ENCODE results near the gene SLC22A12. TPM values are rescaled to one million over a fixed set of nuclear protein-coding genes. Genes with fewer than 3 reads are reported as not detected.

The SLC22A12 gene
- total RNA-seq, 1 experiment from 2014 or later = not detected

DNA sequence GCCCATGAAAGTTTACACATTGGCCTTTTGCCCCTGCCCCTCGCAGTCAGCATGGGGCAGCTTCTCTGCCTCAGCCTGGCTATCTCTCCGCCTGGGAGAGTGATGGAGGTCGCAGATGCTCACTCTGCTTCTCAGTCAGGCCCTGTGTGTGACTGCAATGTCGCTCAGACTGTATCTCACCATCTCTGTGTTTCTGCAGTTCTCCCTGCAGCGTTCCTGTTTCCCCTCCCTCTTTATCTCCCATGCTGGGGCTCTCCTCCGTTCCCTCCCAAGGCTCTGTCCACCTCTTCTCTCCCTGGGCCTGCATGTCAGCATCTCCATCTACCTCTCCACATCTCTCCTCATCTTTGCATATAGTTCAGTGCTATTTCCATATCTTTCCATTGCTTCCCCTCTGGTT lies 38.1 kb downstream of the SLC22A12 start:
- Histone ChIP-seq H3K4me3 (ENCODE audit: low read length) (no peak overlapping the region), H3K79me2 (ENCODE audit: low read length) (no peaks in the 10 kb centered on the region), H3K27ac (ENCODE audit: low read length) (no peak overlapping the region), H3K9ac (ENCODE audit: low read length) (no peak overlapping the region), H2AFZ (ENCODE audit: low read length) (no peak overlapping the region), H3K27me3 (ENCODE audit: low read length) (peaks cover 38% of the 10 kb centered on the region), H4K20me1 (ENCODE audit: low read length) (no peaks in the 10 kb centered on the region), H3K36me3 (ENCODE audit: low read depth, low read length) (no peaks in the 10 kb centered on the region), H3K4me2 (ENCODE audit: low read length) (no peak overlapping the region), H3K9me2 (replicated peaks; ENCODE audit: low read length) (no peaks in the 10 kb centered on the region), H3K9me3 (ENCODE audit: low read length) (no peaks in the 10 kb centered on the region), H3F3A (ENCODE audit: low read length, unreplicated experiment) (no peaks in the 10 kb centered on the region), H3K4me1 (ENCODE audit: insufficient read depth, low read length) (no peaks in the 10 kb centered on the region)
- CTCF ChIA-PET = no interaction called here
- DNase-seq (no peak), ATAC-seq (no peak)
- intact Hi-C loops (cut with micrococcal nuclease) = no loop called here
- BruUV-seq (replicated peaks) = no TSS peak
- POLR2A ChIA-PET (ENCODE audit: unreplicated experiment) = no interaction called here
- TF ChIP-seq EZH2 (IDR thresholded peaks at IDR 0.05; ENCODE audit: low read length, unreplicated experiment) = no peak
- TF ChIP-seq EZH2phosphoT487 (IDR thresholded peaks at IDR 0.05; ENCODE audit: borderline replicate concordance, low read length) = no peak
- TF ChIP-seq, protein P1, sequence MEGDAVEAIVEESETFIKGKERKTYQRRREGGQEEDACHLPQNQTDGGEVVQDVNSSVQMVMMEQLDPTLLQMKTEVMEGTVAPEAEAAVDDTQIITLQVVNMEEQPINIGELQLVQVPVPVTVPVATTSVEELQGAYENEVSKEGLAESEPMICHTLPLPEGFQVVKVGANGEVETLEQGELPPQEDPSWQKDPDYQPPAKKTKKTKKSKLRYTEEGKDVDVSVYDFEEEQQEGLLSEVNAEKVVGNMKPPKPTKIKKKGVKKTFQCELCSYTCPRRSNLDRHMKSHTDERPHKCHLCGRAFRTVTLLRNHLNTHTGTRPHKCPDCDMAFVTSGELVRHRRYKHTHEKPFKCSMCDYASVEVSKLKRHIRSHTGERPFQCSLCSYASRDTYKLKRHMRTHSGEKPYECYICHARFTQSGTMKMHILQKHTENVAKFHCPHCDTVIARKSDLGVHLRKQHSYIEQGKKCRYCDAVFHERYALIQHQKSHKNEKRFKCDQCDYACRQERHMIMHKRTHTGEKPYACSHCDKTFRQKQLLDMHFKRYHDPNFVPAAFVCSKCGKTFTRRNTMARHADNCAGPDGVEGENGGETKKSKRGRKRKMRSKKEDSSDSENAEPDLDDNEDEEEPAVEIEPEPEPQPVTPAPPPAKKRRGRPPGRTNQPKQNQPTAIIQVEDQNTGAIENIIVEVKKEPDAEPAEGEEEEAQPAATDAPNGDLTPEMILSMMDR (conservative IDR thresholded peaks at IDR 0.05; ENCODE audit: low read depth, low read length) = no peak

DNA sequence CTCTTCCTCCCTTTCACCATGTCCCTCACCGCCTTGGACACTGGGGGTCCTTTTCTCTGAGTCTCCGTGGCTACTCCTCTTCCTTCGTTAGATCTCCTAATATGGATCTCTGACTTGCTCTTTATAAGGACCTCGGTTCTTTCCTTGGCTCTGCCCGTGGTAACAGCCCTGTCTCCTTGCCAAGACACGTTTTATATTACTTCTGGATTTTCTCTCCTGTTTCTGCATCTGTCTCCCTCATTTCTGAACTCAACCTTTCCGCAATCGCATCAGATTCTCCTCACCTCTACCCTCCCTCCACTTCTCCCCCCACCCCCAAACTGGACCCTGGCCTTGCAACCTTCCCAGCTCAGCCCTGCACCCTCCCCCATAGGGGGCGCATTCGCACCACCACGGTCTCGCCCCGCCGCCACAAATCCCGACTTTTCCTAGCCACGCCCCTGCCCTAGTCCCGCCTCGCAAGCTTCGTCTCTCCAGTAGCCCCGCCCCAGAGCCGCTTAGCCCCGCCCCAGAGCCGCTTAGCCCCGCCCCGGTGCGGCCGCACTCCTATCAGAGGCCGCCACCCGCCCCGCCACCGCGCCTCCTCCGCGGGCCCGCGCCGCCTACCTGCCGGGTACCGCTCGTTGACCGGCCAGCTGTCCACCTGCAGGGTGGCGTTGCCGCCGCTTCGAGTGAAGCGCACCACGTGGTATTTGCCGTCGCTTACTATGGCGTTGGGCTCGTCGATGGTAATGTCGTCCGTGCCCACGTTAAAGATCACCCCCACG lies 39.0 kb downstream of the SLC22A12 start:
- DNase-seq = no peak
- no TSS peak for BruUV-seq (replicated peaks)
- Histone ChIP-seq H3K9me2 (replicated peaks; ENCODE audit: low read length) (no peaks in the 10 kb centered on the region), H3K27me3 (ENCODE audit: low read length) (peaks cover 30% of the 10 kb centered on the region), H3K4me2 (ENCODE audit: low read length) (no peak overlapping the region), H2AFZ (ENCODE audit: low read length) (no peak overlapping the region), H3K36me3 (ENCODE audit: low read depth, low read length) (no peaks in the 10 kb centered on the region), H3K9me3 (ENCODE audit: low read length) (no peaks in the 10 kb centered on the region), H3K27ac (ENCODE audit: low read length) (no peak overlapping the region), H3K79me2 (ENCODE audit: low read length) (no peaks in the 10 kb centered on the region), H3K9ac (ENCODE audit: low read length) (no peak overlapping the region), H3K4me3 (ENCODE audit: low read length) (no peak overlapping the region), H3F3A (ENCODE audit: low read length, unreplicated experiment) (no peaks in the 10 kb centered on the region), H4K20me1 (ENCODE audit: low read length) (no peaks in the 10 kb centered on the region), H3K4me1 (ENCODE audit: insufficient read depth, low read length) (no peaks in the 10 kb centered on the region)
- TF ChIP-seq EZH2phosphoT487 (IDR thresholded peaks at IDR 0.05; ENCODE audit: borderline replicate concordance, low read length) (no peak), EZH2 (IDR thresholded peaks at IDR 0.05; ENCODE audit: low read length, unreplicated experiment) (no peak)
- TF ChIP-seq, protein P1 (conservative IDR thresholded peaks at IDR 0.05; ENCODE audit: low read depth, low read length) = no peak; the same call in 1 of the 2 replicates
- ATAC-seq = no peak
- POLR2A ChIA-PET (ENCODE audit: unreplicated experiment) = no interaction called here
- intact Hi-C loops (cut with micrococcal nuclease) = no loop called here
- CTCF ChIA-PET = no interaction called here

DNA sequence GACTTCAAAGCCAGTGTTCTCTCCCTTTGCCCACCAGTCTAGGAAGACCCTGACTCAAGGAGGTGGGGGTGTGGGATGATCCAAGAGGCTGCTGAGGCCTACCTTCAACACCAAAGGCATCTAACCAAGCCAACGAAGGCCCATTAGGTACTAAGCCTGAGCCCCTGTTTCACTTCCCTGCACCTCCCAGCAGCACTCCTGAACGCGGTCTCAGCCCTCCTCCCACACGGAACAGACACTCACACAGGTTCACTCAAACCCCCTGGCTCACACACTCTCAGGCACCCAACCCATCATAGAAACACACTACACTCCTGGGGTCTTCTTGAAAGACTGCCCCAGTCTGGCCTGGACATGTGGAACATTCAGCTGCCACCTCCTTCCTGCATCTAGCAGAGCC lies 40.7 kb downstream of the SLC22A12 start:
- Histone ChIP-seq H3K9me2 (replicated peaks; ENCODE audit: low read length) (no peaks in the 10 kb centered on the region), H3K4me1 (ENCODE audit: insufficient read depth, low read length) (no peaks in the 10 kb centered on the region), H3F3A (ENCODE audit: low read length, unreplicated experiment) (no peaks in the 10 kb centered on the region), H3K27ac (ENCODE audit: low read length) (no peak overlapping the region), H4K20me1 (ENCODE audit: low read length) (no peaks in the 10 kb centered on the region), H3K4me3 (ENCODE audit: low read length) (no peak overlapping the region), H3K36me3 (ENCODE audit: low read depth, low read length) (no peaks in the 10 kb centered on the region), H3K9ac (ENCODE audit: low read length) (no peak overlapping the region), H2AFZ (ENCODE audit: low read length) (no peak overlapping the region), H3K4me2 (ENCODE audit: low read length) (no peak overlapping the region), H3K9me3 (ENCODE audit: low read length) (no peaks in the 10 kb centered on the region), H3K27me3 (ENCODE audit: low read length) (peaks cover 19% of the 10 kb centered on the region), H3K79me2 (ENCODE audit: low read length) (no peaks in the 10 kb centered on the region)
- ChIA-PET CTCF (no interaction called here), POLR2A (ENCODE audit: unreplicated experiment) (no interaction called here)
- ATAC-seq = no peak
- no peak for DNase-seq
- intact Hi-C loops (cut with micrococcal nuclease) = no loop called here
- no TSS peak for BruUV-seq (replicated peaks)
- TF ChIP-seq, protein P1 (conservative IDR thresholded peaks at IDR 0.05; ENCODE audit: low read depth, low read length) = no peak
- TF ChIP-seq EZH2phosphoT487 (IDR thresholded peaks at IDR 0.05; ENCODE audit: borderline replicate concordance, low read length) = no peak
- TF ChIP-seq EZH2 (IDR thresholded peaks at IDR 0.05; ENCODE audit: low read length, unreplicated experiment) = no peak
